Keratinocyte (primary cell): Measurements from ENCODE around the gene NAT9. TPM values are rescaled to one million over a fixed set of nuclear protein-coding genes. Genes with fewer than 3 reads are reported as not detected.

ENCODE experiments used
- DNase-seq: peaks from one replicate; pipeline ENCODE4 v3.0.0-alpha.2; 2011; ENCODE audit warnings: low read depth, missing footprints, low spot score
- FAIRE-seq: peaks from 2 replicates; lab custom pipeline; 2011; peaks lifted over from hg19 to GRCh38; lab: Jason Lieb, UNC
- H2AFZ ChIP-seq: 2 replicates; pipeline ENCODE4 v1.6.0; 2012; ENCODE audit warnings: low read length, control low read depth, inconsistent platforms; ENCODE audit not compliant: control insufficient read depth
- H3K27ac ChIP-seq: 2 replicates; pipeline ENCODE4 v1.5.1; 2011; ENCODE audit warnings: low read length; ENCODE audit not compliant: control insufficient read depth, insufficient read depth
- H3K27me3 ChIP-seq: 3 replicates; pipeline ENCODE4 v1.6.0; 2011; ENCODE audit warnings: low read length; ENCODE audit not compliant: control insufficient read depth, insufficient read depth; ENCODE audit errors: extremely low read depth
- H3K36me3 ChIP-seq, 2 experiments: 2 replicates in 1 of 2; 3 replicates in 1 of 2; pipeline ENCODE4 v1.5.1; 2011; ENCODE audit warnings: low read length in 2 of 2, mild to moderate bottlenecking in 1 of 2; ENCODE audit not compliant: control insufficient read depth in 2 of 2, insufficient read depth in 2 of 2; ENCODE audit errors: extremely low read depth in 1 of 2
- H3K4me1 ChIP-seq: 3 replicates; pipeline ENCODE4 v1.5.1; 2011; ENCODE audit warnings: low read length; ENCODE audit not compliant: control insufficient read depth, insufficient read depth; ENCODE audit errors: extremely low read depth
- H3K4me2 ChIP-seq: 3 replicates; pipeline ENCODE4 v1.6.0; 2011; ENCODE audit warnings: low read depth, low read length; ENCODE audit not compliant: control insufficient read depth, insufficient read depth; ENCODE audit errors: extremely low read depth
- H3K4me3 ChIP-seq, 3 experiments: fragments of 200-600 bp in 1 of 3; sonication (generic) in 1 of 3; 2 replicates in 2 of 3; 3 replicates in 1 of 3; pipeline ENCODE4 v1.5.1; 2011 to 2016; ENCODE audit warnings: low read length in 3 of 3, mild to moderate bottlenecking in 3 of 3, control low read depth in 2 of 3, inconsistent platforms in 1 of 3, low read depth in 1 of 3, mixed read lengths in 1 of 3, mixed run types in 1 of 3, moderate library complexity in 1 of 3; ENCODE audit not compliant: control insufficient read depth in 2 of 3, insufficient read depth in 2 of 3; ENCODE audit errors: extremely low read depth in 1 of 3
- H3K79me2 ChIP-seq: 2 replicates; pipeline ENCODE4 v1.6.0; 2012; ENCODE audit warnings: low read length; ENCODE audit not compliant: control insufficient read depth, insufficient read depth
- H3K9ac ChIP-seq: 3 replicates; pipeline ENCODE4 v1.6.0; 2011; ENCODE audit warnings: low read length; ENCODE audit not compliant: control insufficient read depth, insufficient read depth; ENCODE audit errors: extremely low read depth
- H3K9me1 ChIP-seq: 3 replicates; pipeline ENCODE4 v1.6.0; 2011; ENCODE audit warnings: low read length; ENCODE audit not compliant: control insufficient read depth, insufficient read depth; ENCODE audit errors: extremely low read depth
- H3K9me3 ChIP-seq: 2 replicates; pipeline ENCODE4 v1.5.1; 2012; ENCODE audit warnings: low read depth, low read length; ENCODE audit not compliant: control insufficient read depth
- H4K20me1 ChIP-seq: 3 replicates; pipeline ENCODE4 v1.6.0; 2011; ENCODE audit warnings: low read length; ENCODE audit not compliant: control insufficient read depth, insufficient read depth; ENCODE audit errors: extremely low read depth
- CTCF ChIP-seq, 3 experiments: IDR thresholded peaks in 1 of 3; conservative IDR thresholded peaks in 1 of 3; optimal IDR thresholded peaks in 1 of 3; 2 replicates in 2 of 3; 3 replicates in 1 of 3; pipeline versions ENCODE3 to v1.5.1; 2011; ENCODE audit warnings: low read length in 3 of 3, mild to moderate bottlenecking in 3 of 3, moderate library complexity in 2 of 3, control low read depth in 1 of 3, inconsistent platforms in 1 of 3; ENCODE audit not compliant: insufficient read depth in 2 of 3; ENCODE audit errors: extremely low read depth in 1 of 3
- EZH2 ChIP-seq: IDR thresholded peaks from one replicate; pipeline ENCODE4 v1.6.1; 2012; ENCODE audit warnings: inconsistent platforms, mild to moderate bottlenecking, low read length, moderate library complexity
- dilution Hi-C: fragments of 300-500 bp; cut with MboI; formaldehyde crosslinking; loops from one replicate; pipeline ENCODE4 v1.7.0; 2020; ENCODE audit warnings: low sequenced_read_pairs; ENCODE audit not compliant: extremely low pct_ligation_motif_present
- polyA plus RNA-seq, 5 experiments: library from polyadenylated mRNA; depleted of rRNA in 3 of 5; stranded (reverse) in 3 of 5; stranded (forward) in 1 of 5; unstranded in 1 of 5; fragments of >200 nt; gene quantifications; 1 replicate in 1 of 5; 2 replicates in 3 of 5; 3 replicates in 1 of 5; pipeline versions ENCODE4 v1.2.1 to v1.2.3, GENCODE V29; 2011 to 2012; ENCODE audit warnings: missing spikeins in 2 of 5, low read depth in 1 of 5, low replicate concordance in 1 of 5

The NAT9 gene
- polyA plus RNA-seq, 1 donor (not counting 4 experiments of a cell fraction or from before 2014, with no cell fraction given), result 34.6 TPM

GRCh38 chr17:74768763-74769114, 7.4 kb downstream of the NAT9 start:
- Histone ChIP-seq H3K9me3 (no peaks in the 10 kb centered on the region), H3K9ac (no peak overlapping the region), H2AFZ (no peak overlapping the region), H3K27me3 (no peaks in the 10 kb centered on the region), H3K27ac (no peak overlapping the region), H3K9me1 (no peaks in the 10 kb centered on the region), H3K36me3 (peaks cover 31 to 46% of the 10 kb centered on the region in 2 experiments), H4K20me1 (no peaks in the 10 kb centered on the region), H3K4me1 (no peaks in the 10 kb centered on the region), H3K4me2 (no peak overlapping the region), H3K4me3 (no peak overlapping the region), H3K79me2 (peaks cover 4% of the 10 kb centered on the region)
- dilution Hi-C loops, result no loop called here
- TF ChIP-seq CTCF (optimal IDR thresholded peaks at IDR 0.05 in 1 of 3, IDR thresholded peaks at IDR 0.05 in 1 of 3, conservative IDR thresholded peaks at IDR 0.05 in 1 of 3; ENCODE audit: extremely low read depth in 1 of 3, insufficient read depth in 2 of 3, low read length in 3 of 3) (no peak), EZH2 (no peak)
- FAIRE-seq (no peak), DNase-seq (no peak)

- Histone ChIP-seq H4K20me1 (no peaks in the 10 kb centered on the region), H3K36me3 (peaks cover 28 to 41% of the 10 kb centered on the region in 2 experiments), H3K4me1 (no peaks in the 10 kb centered on the region), H3K9ac (no peak overlapping the region), H3K9me1 (no peaks in the 10 kb centered on the region), H3K9me3 (no peaks in the 10 kb centered on the region), H3K79me2 (no peaks in the 10 kb centered on the region), H3K27ac (no peak overlapping the region), H3K27me3 (no peaks in the 10 kb centered on the region), H2AFZ (no peak overlapping the region), H3K4me2 (no peak overlapping the region), H3K4me3 (no peak overlapping the region)
- TF ChIP-seq CTCF (optimal IDR thresholded peaks at IDR 0.05 in 1 of 3, IDR thresholded peaks at IDR 0.05 in 1 of 3, conservative IDR thresholded peaks at IDR 0.05 in 1 of 3; ENCODE audit: extremely low read depth in 1 of 3, insufficient read depth in 2 of 3, low read length in 3 of 3) (peak in 1 of 3 experiments; percentile 1), EZH2 (no peak)
- dilution Hi-C loops, result no loop called here
- FAIRE-seq, result no peak
- no peak for DNase-seq
Observed at GRCh38 chr17:74768069-74768762, 7.9 kb downstream of the NAT9 start.
